Head of caudate nucleus (tissue), 42 donors: ENCODE data around the gene RALB.
"Not testable (repeated sequence)": the region's sequence is repeated elsewhere in the genome, so short reads cannot be mapped to it uniquely, and the experiment has no call there.

Source experiments
- DNase-seq, 42 donors: peaks; one replicate each; pipeline versions ENCODE4 v3.0.0 to v3.0.0-alpha.2; 2020 to 2021; ENCODE audit warnings: mixed read lengths in 7 of 42
- intact Hi-C: fragments of 100-400 bp; cut with DNase I; formaldehyde crosslinking; loops from one replicate; pipeline ENCODE4 v1.15.0; 2022

RALB gene

DNA sequence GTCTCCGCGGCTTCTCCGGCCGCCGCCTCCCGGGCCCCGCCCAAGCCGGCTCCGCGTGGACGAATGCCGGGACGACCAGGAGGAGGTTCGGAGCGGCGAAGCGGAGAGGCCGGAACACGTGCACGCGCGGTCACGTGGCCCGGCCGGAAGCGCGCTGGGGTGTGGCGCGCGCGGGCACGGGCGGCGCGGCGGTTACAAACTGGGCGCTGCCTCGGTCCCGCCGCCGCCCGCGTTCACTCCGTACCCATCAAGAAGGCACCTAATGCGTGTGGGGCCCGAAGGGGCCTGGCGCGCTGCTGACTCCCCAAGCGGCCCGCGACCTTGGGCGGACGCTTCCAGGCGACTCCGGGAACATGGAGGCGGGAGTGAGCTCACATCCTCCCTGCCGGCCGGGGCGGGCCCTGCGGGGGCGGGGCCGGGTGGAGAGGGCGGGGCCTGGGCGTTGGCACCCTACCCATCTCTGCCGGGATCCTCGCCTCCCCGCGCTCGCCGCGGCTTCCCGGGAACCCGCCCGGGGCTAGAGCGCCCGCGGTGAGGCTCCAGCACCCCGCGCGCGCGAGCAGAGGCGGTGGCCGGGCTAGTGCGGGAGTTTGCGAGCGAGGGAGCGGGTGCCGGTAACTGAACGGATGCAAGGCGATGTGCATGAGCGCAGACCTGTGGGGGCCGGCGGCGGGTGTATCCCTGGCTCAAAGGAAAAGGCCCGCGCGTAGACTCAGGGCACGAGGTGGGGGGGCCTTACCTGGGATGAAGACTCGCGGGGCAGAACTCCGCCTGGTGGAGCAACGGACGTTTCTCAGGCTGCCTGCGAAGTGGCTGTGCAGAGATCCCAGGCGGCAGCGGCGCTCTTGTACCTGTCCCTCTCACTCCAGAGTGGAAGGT lies 29.4 kb upstream of the RALB start, which contains the start of gene TMEM185B:
TSS of gene TMEM185B (minus strand) at position 367 of the 879 bp plus-strand sequence. CDS start 424 bp downstream, outside the sequence.
- peak; percentile 73 to 97 (median 92) for DNase-seq
- intact Hi-C loops = loop anchor here (1.0 to 10.0 kb wide), 2 partner anchors 29 to 92 kb away; partner anchors contain the start of gene RALB

GRCh38 chr2:120224256-120224655 lies 28.4 kb upstream of the RALB start:
- intact Hi-C loops = loop anchor here (10.0 kb wide), 1 partner anchor 91 kb away; no protein-coding TSS in a partner anchor
- DNase-seq = peak in 3 of 42 donors; percentile 24 to 32 (median 31)

GRCh38 chr2:120224735-120225548 lies 27.7 kb upstream of the RALB start:
- intact Hi-C loops = loop anchor here (10.0 kb wide), 1 partner anchor 90 kb away; no protein-coding TSS in a partner anchor
- no peak for DNase-seq

- DNase-seq = no peak
- intact Hi-C loops = loop anchor here (10.0 kb wide), 1 partner anchor 89 kb away; no protein-coding TSS in a partner anchor
These were observed 27.0 kb upstream of the RALB start for GRCh38 chr2:120225549-120226065.

- intact Hi-C loops = loop anchor here (10.0 kb wide), 1 partner anchor 88 kb away; no protein-coding TSS in a partner anchor
- DNase-seq = no peak
These were observed 26.3 kb upstream of the RALB start for GRCh38 chr2:120226316-120226715.

DNA sequence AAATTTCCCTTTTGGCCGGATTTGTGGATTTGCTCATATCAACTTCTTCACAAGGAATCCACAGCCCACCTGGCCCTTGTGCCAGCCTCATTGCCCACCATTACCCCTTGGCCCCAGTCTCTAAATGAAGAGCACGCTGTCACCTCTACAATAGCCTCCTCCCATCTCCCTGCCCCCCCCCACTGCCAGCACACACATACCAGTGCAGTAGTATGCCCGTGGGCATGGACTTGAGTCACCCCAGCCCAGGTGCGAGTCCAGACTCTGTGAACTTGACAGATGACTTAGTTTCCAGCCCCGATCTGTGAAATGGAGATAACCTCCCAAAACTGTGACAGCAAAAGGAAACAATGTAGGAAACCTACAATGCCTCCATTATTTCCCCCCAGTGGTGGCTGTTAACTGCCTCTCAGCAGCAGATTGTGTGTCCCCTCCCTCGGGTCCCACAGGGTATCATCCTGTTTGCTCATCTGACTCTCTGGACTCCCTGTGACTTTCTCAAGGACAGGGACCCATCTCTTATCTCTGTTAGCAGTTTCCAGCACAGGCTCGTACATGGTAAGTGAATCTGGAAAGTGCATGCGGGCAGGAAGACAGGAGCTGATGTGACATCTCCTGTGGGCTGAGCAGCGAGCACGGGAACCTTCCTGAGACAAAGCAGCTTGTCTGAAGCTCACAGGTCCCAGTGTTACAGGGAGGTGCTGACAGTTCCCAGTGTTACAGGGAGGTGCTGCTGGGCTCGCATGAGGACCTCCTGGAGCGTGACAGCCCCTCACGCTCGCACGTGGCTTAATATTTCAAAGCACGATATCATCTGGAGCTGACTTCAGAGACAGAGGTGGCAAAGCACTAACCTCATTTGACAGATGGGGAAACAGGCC lies 25.3 kb upstream of the RALB start:
- intact Hi-C loops = loop anchor here (10.0 kb wide), 1 partner anchor 87 kb away; no protein-coding TSS in a partner anchor
- DNase-seq = peak in 11 of 42 donors; percentile 20 to 56 (median 27)

DNA sequence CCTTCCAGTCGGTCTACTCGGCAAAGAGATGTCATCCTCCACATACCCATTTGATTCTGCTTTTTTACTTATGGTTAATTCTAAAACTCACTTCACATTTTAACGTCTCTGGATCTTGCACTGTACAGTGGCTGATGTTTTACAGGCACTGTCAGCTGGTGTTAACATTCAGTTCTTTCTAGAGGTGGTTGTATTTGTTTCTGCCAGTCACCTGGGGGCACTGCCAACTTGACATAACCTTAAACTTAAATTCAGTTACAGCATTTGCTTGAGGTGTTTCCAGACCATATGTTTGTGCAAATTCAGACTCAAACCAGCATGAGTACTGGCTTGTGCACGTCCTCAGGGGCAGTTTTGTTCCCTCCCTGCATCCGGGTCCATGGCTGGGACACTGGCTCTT lies 24.1 kb upstream of the RALB start:
- intact Hi-C loops = loop anchor here (10.0 kb wide), 1 partner anchor 86 kb away; no protein-coding TSS in a partner anchor
- no peak for DNase-seq

GRCh38 chr2:120229341-120229740 lies 23.3 kb upstream of the RALB start:
- DNase-seq = no peak
- intact Hi-C loops = loop anchor here (10.0 kb wide), 1 partner anchor 85 kb away; no protein-coding TSS in a partner anchor

GRCh38 chr2:120230515-120231471 lies 21.9 kb upstream of the RALB start:
- intact Hi-C loops = no loop called here
- DNase-seq = no peak

DNA sequence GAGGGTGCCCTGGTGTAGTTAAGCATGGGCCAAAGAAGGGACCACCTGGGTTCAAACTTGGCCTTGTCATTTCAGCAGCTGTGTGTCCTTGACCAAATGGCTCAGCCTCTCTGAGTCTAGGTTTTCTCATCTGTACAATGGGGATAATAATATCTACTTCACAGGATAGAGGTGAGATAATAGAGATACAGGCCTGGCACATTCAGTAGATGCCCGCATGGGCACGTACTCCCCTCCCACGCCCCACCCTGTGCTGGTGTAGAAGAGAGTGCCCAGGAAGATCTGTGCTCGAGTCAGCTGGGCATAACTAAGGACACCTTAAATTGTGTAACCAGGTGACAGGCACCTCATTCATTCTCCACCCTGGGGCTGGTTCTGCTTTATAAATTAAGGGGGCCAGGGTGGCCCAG lies 21.1 kb upstream of the RALB start:
- intact Hi-C loops = no loop called here
- DNase-seq = no peak

DNA sequence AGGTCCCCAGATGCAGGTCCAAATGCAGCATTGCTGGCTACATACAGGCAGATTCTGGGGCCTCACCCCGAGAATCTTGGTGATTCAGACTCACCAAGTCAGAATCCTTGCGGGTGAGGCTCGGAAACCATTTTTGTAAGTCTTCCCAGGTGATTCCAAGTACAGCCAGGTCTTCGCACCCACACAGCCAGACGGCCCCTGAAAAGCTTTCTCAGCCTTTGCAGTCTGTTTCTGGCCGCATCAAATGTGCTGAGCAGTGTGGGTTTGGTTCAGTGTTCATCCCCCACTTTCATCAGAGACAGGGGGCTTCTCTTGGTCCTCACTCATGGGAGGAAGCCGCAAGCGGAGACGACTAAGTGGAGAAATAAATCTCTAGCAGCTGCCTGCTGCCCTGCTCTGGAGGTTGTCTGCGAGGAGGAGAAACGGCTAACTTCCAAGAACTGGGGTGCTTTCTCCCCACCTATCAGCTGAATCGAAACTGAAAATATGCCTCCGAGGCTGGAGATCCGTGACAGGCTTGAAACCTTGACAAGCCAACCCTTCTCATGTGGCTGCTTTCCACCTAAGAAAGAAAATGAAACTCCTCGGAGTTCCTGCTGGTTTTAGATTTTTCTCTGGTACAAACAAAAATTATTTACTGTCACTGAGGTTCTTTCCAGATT lies 20.5 kb upstream of the RALB start:
- intact Hi-C loops = no loop called here
- DNase-seq = peak in 7 of 42 donors; percentile 8 to 58 (median 22)

DNA sequence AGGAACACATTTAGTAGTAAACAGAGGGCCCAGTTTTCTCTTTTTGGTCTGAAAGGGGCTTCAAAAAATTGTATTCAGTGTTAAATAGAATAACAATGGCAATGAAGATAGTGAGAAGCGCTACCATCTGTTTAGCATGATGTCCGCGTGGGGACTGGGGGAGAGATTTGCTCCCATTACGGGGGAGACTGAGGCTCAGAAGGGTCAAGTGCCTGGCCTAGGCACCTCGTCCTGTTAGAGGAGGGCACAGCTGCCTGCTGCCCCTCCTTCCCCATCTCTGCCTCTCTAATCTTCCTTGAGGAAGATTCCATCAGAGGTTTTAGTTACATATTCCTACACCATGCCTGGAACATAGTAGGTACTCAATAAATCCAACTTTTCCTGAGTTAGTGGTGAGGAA lies 19.4 kb upstream of the RALB start:
- no peak for DNase-seq
- intact Hi-C loops = no loop called here

DNA sequence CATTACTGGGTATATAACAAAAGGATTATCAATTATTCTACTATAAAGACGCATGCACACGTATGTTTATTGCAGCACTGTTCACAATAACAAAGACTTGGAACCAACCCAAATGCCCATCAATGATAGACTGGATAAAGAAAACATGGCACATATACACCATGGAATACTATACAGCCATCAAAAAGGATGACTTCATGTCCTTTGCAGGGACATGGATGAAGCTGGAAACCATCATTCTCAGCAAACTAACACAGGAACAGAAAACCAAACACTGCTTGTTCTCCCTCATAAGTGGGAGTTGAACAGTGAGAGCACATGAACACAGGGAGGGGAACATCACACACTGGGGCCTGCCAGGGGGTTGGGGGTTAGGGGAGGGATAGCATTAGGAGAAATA lies 17.5 kb upstream of the RALB start:
- intact Hi-C loops, DNase-seq: not testable (repeated sequence)

- intact Hi-C loops = no loop called here
- DNase-seq = peak in 1 of 42 donors; percentile 4
These were observed 17.0 kb upstream of the RALB start for GRCh38 chr2:120235681-120236080.

GRCh38 chr2:120236316-120236715 lies 16.3 kb upstream of the RALB start:
- intact Hi-C loops = no loop called here
- peak in 4 of 42 donors; percentile 15 to 44 (median 31) for DNase-seq

DNA sequence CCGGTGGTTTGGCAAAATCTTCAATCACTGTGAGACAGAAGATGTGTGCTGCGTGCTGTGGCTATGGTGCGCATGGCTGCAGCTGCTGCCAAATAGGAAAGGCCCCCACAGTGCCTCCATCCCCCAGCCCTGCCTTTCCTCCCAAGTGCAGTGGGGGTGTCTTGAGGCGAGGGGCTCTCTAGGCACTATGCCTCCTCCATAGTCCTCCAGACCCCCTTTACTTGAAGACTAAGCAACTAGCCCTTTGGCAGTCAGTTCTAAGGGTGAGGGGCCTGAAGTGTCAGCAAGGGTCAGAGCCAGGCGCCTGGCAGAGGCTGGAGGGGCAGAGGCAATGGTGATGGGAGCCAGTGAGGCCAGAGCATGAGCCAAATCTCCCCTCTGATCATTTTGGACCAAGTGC lies 15.9 kb upstream of the RALB start:
- intact Hi-C loops = no loop called here
- peak in 1 of 42 donors; percentile 6 for DNase-seq
